Astrocyte of the spinal cord (primary cell): ENCODE measurements around the gene RRBP1.

Experiments used
- DNase-seq: peaks from one replicate; pipeline ENCODE4 v3.0.0; 2011; ENCODE audit warnings: low read depth, low spot score
- H3K4me3 ChIP-seq: 2 replicates; pipeline ENCODE4 v1.5.1; 2011; ENCODE audit warnings: low read depth, mild to moderate bottlenecking, low read length, moderate library complexity
- in situ Hi-C: cut with HindIII; loops from 2 replicates; pipeline ENCODE4 v1.10.0; 2017; ENCODE audit warnings: low sequenced_read_pairs
- TF ChIP-seq, protein P1 (sequence below): IDR thresholded peaks from 2 replicates; pipeline ENCODE4 v1.5.1; 2012; ENCODE audit warnings: low read depth, mild to moderate bottlenecking, low read length, inconsistent platforms

RRBP1 gene

DNA sequence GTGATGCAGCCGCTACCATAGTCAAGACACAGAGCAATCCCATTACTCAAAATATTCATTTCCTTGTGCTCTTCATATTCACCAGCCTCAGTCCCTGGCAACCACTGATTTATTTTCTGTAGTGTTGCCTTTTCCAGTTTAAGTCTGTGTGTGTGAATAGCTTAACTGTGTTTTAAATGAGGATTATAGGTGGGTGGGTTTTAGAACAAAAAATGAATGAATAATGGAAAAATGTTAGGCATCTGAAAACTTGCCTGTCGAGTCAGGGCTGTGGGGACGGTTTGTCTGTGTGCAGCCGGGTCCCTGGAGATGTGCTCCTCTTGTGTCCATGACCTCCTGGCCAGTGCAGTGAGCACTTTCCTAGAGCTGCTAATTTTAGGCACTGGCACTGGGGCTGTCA, 44.9 kb upstream of the RRBP1 start:
- TF ChIP-seq, protein P1, sequence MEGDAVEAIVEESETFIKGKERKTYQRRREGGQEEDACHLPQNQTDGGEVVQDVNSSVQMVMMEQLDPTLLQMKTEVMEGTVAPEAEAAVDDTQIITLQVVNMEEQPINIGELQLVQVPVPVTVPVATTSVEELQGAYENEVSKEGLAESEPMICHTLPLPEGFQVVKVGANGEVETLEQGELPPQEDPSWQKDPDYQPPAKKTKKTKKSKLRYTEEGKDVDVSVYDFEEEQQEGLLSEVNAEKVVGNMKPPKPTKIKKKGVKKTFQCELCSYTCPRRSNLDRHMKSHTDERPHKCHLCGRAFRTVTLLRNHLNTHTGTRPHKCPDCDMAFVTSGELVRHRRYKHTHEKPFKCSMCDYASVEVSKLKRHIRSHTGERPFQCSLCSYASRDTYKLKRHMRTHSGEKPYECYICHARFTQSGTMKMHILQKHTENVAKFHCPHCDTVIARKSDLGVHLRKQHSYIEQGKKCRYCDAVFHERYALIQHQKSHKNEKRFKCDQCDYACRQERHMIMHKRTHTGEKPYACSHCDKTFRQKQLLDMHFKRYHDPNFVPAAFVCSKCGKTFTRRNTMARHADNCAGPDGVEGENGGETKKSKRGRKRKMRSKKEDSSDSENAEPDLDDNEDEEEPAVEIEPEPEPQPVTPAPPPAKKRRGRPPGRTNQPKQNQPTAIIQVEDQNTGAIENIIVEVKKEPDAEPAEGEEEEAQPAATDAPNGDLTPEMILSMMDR, result no peak
- DNase-seq, result no peak
- H3K4me3 ChIP-seq, result no peak overlapping the region
- in situ Hi-C loops, result no loop called here

DNA sequence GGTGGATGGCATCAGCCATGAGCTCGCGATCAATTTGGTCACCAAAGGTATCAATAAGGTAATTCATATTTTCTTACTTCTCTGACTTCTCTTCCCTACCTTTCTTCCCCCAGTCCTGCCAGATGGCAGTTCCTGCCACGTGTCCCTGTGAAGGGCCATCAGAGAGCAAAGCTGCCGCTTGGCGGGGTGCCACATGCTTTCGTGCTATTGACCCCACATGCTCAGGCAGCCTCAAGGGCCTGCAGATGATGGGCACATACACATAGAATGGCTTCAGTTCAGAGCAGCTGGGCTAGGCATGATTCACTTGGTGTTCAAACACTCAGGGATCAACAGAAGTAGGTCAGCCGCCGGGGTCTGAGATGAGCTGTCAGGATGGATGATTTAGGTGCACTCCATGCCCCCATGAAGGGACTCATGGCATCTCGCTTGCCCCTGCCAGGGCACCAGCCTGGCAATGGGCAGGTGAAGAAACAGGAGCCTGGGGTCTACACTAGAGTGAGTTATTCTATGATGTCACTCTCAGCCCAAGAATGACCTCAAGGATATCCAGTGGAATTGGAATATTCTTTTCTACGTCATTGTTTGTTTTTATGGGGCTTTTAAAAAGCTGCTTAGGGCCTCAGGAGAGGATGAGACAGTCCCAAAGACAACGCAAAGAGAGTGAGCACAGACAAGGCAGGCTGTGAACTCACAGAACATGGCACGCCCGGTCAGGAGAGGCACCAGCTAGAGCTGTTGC, 43.2 kb upstream of the RRBP1 start:
- DNase-seq, result no peak
- in situ Hi-C loops, result no loop called here
- TF ChIP-seq, protein P1, result no peak
- no peak overlapping the region for H3K4me3 ChIP-seq

DNA sequence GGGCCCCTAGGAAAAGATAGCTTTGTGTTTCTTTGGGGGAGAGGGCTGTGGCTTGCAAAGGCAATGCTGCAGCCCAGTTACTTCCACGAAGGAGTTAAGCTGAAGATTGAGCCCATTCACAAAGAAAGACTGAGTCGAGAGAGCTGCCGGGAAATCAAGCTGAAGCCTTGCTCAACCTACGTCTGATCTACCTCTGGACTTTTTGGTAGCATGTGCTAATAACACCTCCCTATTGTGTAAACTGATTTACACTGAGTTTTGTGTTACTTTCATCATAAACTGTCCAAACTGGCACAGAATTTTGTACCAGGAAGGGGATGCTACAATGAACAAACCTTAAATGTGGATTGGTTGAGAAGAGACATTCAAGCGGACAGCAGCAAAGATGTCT, 41.3 kb upstream of the RRBP1 start:
- no peak for DNase-seq
- in situ Hi-C loops, result no loop called here
- H3K4me3 ChIP-seq, result no peak overlapping the region
- TF ChIP-seq, protein P1, result no peak

DNA sequence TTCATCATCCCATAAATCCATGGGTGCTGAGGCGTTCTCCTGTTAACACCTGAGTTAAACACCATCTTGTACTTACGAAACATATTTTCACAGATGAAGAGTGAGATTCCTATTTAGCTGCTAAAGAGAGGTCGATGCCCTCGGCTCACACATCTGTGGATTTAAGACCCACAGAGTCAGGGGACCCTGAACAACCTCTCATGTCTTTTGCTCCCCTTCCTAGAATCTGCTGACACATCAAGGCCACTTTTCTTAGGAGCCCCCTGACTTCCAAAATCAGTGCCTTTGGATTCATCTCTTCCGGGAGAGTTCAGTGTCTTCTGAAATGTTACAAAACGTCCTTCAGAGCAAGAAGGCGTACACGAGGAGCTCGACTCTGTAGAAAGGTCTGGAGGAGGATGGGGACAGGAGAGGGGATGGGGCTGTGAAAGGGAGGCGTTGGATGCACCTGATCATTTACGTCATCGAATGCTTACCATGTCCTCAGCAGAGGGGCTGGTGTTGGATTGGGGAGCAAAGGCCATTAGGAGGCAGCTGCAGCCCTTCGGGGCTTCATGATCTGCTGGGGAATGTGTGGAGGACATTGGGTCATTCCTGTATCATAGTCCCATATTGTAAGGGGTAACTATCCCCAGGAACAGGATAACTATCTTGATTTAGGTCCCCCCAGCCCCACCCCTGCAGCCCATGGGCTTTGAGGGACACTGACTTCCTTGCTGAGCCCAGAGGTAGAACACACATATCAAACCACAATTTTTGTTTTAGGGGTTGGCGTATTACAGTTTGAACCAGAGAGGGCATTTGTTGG, 40.7 kb upstream of the RRBP1 start:
- TF ChIP-seq, protein P1, result no peak
- H3K4me3 ChIP-seq, result no peak overlapping the region
- in situ Hi-C loops, result no loop called here
- DNase-seq, result no peak

DNA sequence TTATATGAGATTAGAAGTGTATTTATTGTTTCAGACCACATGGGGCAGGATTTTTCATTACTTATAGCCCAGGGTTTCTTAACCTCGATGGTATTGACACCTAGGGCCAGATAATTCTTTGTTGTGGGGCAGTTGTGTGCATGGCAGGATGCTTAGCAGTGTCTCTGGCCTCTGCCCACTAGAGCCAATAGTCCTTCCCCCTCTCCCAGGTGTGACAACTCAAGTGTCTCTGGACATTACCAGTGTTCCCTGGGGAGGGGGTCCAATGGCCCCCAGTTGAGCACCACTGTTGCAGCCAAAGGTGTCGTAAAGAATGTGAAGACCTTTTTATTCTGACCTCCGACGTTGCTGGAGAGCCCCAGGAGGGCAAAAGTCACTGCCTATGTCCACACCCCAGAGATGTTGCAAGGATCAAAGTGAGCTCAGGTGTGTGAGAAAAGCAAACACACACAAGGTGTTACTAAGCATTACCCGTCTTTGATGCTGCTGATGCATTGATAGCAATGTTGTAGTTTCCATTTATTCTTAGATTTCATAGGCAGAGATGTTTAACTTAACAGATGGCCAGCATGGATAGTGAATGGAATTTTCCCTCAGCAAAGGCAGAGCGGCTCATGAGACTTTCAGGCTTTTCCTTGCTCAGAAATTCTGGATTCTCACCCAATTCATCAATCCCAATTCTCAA, 39.9 kb upstream of the RRBP1 start:
- TF ChIP-seq, protein P1, result no peak
- in situ Hi-C loops, result no loop called here
- DNase-seq, result no peak
- no peak overlapping the region for H3K4me3 ChIP-seq

DNA sequence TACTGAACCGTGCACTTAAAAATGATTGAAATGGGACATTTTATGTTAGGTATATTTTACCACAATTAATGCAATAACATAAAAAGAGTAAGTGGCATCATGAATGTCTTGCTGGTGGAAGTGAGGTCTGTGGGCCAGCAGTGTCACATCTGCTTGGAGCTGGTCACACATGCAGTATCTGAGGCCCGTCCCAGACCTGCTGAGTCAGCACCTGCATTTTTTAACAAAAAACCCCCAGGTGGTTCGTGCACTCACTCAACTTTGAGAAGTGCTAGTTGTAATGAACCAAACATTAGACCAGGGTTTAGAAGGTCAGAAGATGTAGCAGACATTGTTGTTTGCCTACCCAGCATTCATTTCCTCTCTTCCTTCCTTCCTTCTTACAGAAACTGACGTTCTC, 38.7 kb upstream of the RRBP1 start:
- DNase-seq, result no peak
- TF ChIP-seq, protein P1, result no peak
- no peak overlapping the region for H3K4me3 ChIP-seq
- in situ Hi-C loops, result no loop called here
